NCI-H1105 treated with DMSO at 0.1 percent for 48 hours (cell line): Measurements from ENCODE around the gene BOLA2B.
"Not testable (repeated sequence)": the region's sequence is repeated elsewhere in the genome, so short reads cannot be mapped to it uniquely, and the experiment has no call there.

Source experiments
- DNase-seq: peaks from one replicate; lab custom pipeline; 2025; lab: John Stamatoyannopoulos, UW

The BOLA2B gene

DNA sequence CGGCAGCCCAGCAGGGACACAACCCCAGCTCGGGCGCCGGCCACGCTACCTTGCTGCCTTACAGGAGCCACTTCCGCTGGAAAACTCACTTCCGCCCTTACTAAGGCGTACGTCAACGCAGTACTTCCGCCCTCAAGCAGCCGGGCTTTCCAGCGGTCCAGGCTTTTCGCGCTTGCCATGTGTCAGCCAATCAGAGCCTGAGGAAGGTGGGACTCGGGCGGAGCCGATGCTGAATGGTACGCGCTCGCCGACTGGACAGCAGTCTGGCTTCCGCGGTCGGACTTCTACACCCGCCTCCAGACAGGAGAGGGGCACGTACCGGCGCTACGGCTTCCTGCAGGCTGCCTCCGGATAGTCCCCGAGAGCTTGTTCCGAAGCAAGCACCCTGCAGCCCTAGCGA is at the start of gene BOLA2B, which contains the start of gene SLX1A:
Gene BOLA2B (minus strand): TSS at position 52 of the 400 bp plus-strand sequence. CDS start 71 bp downstream, outside the sequence.
Gene SLX1A (plus strand): TSS at position 261 of the 400 bp plus-strand sequence. CDS start 210 bp downstream, outside the sequence.
- DNase-seq = not testable (repeated sequence)

DNA sequence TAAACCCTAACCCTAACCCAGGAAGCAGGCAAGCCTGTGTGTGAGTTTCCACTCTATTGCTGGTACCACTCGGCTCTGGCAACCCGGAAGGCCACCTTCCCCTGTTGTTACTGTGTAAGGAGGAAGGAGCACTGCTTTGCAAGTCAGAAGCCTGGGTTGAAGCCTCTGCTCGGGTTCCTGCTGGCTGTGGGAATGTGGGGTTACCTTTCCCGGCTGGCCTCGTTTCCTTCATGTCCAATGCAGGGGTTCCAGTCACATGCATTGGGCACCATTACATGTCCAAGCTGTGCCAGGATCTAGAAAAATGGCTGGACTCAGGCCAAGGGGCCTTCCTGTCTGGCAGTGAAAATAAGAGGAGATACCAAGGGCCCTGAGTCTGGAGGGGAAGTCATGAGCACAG is 23.6 kb upstream of the BOLA2B start:
- DNase-seq = not testable (repeated sequence)

- not testable (repeated sequence) for DNase-seq
These were observed 17.9 kb upstream of the BOLA2B start for GRCh38 chr16:30211414-30211813.

GRCh38 chr16:30209032-30209431 is 15.6 kb upstream of the BOLA2B start:
- DNase-seq = not testable (repeated sequence)

DNA sequence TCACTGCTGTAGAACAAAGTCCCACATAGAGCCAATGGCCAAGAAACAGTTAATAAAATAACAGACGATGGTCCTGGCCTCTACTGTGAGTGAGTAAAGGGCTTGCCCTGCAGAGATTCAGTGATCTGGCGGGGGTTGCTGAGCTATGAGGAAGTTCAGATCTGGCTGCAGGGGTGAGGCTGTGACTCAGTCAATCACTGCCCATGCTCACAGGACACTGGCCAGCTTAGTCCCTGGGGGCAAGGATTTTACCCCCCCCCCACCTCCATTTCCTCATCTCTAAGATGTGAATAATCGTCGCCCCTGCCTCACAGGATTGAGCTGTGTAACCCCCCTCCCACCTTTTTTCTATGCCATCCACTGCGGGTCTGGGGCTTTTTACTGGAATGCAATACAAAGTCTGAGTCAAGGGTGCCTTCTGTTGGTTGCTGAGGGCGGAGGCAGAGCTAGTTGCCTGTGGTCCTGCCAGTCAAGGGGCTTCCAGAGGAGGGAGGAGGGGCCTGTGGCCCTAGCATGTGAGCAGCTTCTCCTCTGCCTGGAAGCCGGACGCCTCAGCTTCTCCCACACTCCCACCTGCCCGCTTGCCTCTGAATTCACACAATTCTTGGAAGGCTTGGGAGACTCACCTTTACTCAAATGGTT is 13.7 kb upstream of the BOLA2B start:
- DNase-seq = not testable (repeated sequence)

DNA sequence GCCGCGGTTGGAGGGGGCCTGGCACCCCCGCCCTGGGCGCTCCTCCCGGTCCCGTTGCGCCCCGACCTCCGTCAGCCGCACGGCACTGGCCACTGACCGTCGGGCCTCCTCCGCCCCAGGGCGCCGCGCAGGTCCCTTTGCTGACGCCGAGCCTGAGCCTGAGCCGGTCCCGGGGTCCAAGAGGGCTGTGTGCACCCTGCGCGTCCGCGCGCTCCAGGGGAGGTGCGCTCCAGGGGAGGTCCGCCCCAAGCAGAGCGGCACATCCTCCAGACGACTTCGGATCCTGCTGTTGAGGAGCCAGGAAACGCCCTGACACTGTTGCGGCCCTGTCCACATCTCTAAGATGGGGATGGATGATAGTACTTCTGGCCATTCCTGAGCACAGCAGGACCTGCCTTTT is 12.8 kb upstream of the BOLA2B start:
- not testable (repeated sequence) for DNase-seq

DNA sequence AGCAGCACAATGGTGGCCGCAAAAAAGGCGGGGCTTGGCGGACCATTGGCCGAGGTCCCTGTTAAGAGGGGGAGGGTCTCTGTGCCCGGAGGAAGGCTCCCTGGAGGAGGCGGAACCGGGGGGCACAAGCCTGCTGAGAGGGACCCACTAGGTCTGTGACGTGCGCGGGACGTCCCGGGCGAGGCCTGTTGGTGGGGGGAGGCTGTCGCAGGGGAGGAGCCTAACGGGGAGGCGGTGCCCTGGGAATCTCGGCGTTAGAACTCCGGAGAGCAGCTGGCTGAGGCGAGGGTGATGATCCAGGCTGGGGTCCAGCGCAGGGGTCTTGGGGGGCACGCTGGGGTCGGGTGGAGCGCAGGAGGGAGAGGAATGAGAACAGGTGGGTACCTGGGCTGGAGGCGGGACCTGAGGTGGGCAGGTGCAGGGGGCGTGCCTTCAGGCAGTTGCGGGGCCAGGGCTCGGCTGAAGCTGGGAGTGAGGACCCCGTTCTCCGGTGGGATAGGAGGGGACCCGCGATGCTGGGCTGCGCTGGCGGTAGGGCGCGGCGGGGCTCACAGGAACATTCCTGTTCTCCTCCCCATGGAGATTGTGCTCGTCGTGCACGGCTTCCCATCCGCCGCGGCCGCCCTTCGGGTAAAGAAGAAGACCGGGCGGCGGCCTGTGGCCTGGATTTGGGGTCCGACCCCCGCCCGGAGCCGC is 12.2 kb upstream of the BOLA2B start:
- DNase-seq = not testable (repeated sequence)

DNA sequence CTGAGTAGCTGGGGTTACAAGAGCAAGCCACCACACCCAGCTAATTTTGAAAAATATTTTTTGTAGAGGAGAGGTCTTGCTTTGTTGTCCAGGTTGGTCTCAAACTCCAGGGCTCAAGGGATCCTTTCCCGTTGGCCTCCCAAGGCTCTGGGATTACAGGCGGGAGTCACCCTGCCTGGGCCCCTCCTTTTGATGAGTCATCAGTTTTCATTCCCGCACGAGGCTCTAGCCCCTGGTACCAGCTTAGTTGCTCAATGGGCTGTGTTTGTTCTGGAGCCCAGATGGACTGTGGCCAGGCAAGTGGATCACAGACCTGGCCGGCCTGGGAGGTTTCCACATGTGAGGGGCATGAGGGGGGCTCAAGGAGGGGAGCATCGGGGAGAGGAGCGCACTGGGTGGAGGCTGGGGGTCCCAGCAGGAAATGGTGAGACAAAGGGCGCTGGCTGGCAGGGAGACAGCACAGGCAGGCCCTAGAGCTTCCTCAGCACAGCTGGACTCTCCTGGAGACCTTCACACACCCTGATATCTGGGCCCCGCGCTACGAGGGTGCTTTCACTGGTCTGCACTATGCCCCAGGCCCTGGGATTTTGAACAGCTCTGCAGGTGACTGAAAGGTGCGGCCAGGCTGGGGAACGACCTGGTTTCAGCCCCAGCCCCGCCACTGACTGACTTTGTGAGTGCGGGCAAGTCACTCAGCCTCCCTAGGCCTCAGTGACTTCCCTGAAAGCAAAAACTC is 6.3 kb upstream of the BOLA2B start:
- DNase-seq = not testable (repeated sequence)

DNA sequence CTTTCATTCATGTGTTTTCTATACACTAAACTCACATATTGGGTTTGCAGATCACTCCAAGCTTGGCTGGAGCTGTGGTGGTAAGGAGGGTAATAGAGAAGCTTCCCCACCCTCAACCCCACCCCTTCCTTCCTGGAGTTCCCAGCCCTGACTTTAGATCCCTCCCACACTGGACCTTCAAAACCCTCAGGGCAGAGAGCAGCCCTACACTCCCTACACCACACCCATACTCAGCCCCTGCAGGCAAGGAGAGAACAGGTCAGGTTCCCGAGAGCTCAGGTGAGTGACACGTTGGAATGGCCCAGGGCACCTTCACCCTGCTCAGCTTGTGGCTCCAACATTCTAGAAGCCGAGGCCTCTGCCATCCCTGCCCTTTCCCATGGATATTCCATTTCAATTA is 5.6 kb upstream of the BOLA2B start, which contains the start of gene SULT1A3:
Gene SULT1A3 (plus strand): TSS at position 207 of the 400 bp plus-strand sequence. CDS start 1,474 bp downstream, outside the sequence.
- not testable (repeated sequence) for DNase-seq

- not testable (repeated sequence) for DNase-seq
These were observed 3.5 kb upstream of the BOLA2B start for GRCh38 chr16:30197001-30197400.

- DNase-seq = not testable (repeated sequence)
These were observed 883 bp upstream of the BOLA2B start for GRCh38 chr16:30194172-30194925.

DNA sequence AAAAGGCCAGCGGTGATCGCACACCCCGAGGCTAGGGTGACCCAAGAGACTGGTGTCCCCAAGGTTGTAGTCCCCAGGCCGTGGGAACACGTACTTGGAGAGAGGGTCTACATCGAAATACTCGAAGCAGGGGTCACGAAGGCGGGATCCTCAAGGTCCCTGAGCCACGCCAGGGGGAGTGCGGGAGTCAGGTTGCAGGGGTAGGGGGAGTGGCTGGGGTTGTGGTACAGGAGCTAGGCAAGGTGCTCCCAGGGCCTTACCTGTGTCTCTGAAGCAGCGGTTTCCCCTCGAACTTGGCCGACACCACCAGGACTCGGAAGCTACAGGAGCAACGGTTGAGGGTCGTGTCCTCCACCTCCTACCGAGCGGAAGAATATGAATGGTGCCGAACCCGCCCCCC is 368 bp downstream of the BOLA2B start:
- DNase-seq = not testable (repeated sequence)

DNA sequence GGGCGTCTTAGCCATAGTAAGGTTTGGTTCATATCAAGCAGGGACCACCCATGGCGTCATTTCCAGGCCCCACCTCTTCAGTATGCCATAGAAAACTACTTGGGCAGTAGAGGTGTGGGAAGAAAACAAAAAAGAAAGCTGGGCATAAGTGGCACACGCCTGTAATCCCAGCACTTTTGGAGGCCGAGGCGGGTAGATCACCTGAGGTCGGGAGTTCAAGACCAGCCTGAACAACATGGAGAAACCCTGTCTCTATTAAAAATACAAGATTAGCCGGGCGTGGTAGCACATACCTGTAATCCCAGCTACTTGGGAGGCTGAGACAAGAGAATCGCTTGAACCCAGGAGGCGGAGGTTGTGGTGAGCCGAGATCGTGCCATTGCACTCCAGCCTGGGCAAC is 2.3 kb downstream of the BOLA2B start:
- DNase-seq = not testable (repeated sequence)

GRCh38 chr16:30187971-30188561 is 5.4 kb downstream of the BOLA2B start:
- no peak for DNase-seq

- no peak for DNase-seq
These were observed 6.0 kb downstream of the BOLA2B start for GRCh38 chr16:30187556-30187865.

DNA sequence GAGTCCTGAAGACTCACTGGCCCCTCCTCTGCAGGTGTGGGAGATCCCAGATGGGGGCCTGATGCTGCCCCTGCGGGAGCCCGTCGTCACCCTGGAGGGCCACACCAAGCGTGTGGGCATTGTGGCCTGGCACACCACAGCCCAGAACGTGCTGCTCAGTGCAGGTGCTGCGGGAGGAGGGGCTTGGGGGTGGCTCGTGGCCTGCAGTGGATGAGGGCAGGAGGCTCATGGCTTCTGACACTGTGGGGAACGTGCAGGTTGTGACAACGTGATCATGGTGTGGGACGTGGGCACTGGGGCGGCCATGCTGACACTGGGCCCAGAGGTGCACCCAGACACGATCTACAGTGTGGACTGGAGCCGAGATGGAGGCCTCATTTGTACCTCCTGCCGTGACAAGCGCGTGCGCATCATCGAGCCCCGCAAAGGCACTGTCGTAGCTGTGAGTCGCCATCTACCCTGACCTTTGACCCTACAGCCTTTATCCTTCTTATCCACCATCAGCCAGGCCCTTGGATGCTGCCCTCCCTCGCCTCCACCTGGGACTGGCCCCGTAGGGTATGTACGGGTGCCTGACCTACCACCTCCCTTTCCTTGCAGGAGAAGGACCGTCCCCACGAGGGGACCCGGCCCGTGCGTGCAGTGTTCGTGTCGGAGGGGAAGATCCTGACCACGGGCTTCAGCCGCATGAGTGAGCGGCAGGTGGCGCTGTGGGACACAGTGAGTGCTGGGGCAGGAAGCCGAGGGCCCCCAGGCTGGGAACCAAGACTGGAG is 6.5 kb downstream of the BOLA2B start:
- no peak for DNase-seq

- no peak for DNase-seq
These were observed 7.1 kb downstream of the BOLA2B start for GRCh38 chr16:30186444-30186781.

DNA sequence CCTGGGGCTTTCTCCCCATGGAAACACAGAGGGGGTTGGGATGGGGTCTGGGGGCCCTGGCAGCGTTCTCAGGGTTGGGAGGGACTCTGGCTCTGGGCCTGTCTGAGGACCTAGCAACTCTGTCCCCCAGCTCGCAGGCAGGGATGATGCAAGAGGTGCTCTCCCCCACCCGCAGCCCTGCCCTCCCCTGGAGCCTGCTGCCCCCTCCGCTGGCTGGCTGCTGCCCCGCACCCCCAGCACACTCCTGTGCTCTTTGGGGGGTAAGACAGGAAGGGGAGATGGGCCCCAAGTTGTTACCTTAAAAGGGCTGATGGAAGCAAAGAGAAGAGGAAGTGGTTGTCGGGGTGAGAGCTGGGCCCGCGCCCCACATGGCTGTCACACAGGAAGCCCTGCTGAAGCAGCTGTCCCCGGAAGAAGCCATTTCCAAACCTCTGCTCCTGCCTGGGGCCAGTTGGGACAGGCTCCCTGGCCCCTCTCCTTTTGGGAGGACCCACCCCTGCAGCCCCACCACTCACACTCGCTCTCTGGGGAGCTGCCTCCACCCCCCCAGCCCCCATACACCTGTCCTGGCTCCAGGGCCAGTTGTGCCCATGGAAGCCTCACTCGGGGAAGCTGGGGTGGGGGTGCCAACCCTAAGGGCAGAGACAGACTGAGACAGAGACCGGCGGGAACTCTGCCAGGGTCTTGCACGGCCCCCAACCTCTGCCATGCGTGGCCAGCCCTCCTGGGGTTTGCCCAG is 7.6 kb downstream of the BOLA2B start:
- no peak for DNase-seq

DNA sequence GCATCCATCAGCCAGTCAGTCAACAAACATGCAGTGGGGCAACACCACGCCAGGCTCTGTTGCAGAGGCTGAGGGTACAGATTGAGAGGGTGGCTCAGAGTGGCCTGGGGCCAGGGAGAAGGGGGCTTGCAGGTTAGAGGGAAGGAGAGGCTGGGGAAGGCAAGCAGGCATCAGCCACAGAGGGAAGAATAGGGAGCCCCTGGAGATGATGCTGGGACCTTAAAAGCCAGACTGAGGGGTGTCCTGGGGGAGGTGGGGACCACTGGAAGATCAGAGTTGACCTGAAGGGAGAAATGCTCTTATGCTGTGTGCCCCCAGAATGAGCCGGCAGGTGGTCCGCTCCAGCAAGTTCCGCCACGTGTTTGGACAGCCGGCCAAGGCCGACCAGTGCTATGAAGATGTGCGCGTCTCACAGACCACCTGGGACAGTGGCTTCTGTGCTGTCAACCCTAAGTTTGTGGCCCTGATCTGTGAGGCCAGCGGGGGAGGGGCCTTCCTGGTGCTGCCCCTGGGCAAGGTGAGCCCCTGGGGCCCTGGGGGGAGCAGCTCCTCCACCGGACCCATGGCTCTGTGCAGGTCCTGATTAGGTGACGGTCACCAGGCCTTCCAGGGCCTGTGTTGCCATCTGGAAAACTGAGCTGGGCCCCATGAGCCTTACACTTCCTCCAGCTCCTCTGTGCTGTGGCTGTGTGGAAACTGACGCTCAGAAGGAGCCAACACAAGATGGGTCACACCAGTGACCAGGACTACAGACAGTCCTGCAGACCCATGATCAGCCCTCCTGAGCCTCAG is 8.4 kb downstream of the BOLA2B start:
- no peak for DNase-seq
